GM12878 (cell line): ENCODE results near the gene SPACDR. TPM values are rescaled to one million over a fixed set of nuclear protein-coding genes. Genes with fewer than 3 reads are reported as not detected.
A peak's percentile ranks its signal among the peaks of the same experiment; 100 is the strongest.

Source experiments
- BCL3 ChIP-seq: IDR thresholded peaks from 2 replicates; pipeline ENCODE4 v1.6.1; 2011; ENCODE audit warnings: borderline replicate concordance, low read depth, mild to moderate bottlenecking, moderate library complexity, low read length; ENCODE audit not compliant: insufficient read depth, poor library complexity, severe bottlenecking
- CBFB ChIP-seq: IDR thresholded peaks from 2 replicates; pipeline ENCODE4 v1.6.1; 2016; ENCODE audit warnings: antibody characterized with exemption, low read depth
- CHD1 ChIP-seq: IDR thresholded peaks from 2 replicates; pipeline ENCODE4 v1.6.1; 2012; ENCODE audit warnings: low read depth, low read length, improper control_type of control experiment
- CUX1 ChIP-seq: IDR thresholded peaks from 2 replicates; pipeline ENCODE4 v1.6.1; 2012; ENCODE audit warnings: improper control_type of control experiment, low read depth, low read length; ENCODE audit not compliant: insufficient replicate concordance
- EP300 ChIP-seq, 2 experiments: fragments of 150-350 bp in 1 of 2; IDR thresholded peaks; 2 replicates each; pipeline ENCODE4 v1.6.1; 2011 to 2012; ENCODE audit warnings: low read depth in 2 of 2, low read length in 2 of 2, borderline replicate concordance in 1 of 2, improper control_type of control experiment in 1 of 2, inconsistent platforms in 1 of 2; ENCODE audit not compliant: control insufficient read depth in 1 of 2
- GATAD2B ChIP-seq: fragments of 450-650 bp; conservative IDR thresholded peaks from 2 replicates; pipeline ENCODE4 v1.6.1; 2017; ENCODE audit warnings: low read depth, mild to moderate bottlenecking, moderate library complexity
- IRF4 ChIP-seq: IDR thresholded peaks from 2 replicates; pipeline ENCODE4 v1.6.1; 2011; ENCODE audit warnings: low read depth, low read length
- IRF5 ChIP-seq: fragments of 450-650 bp; IDR thresholded peaks from 2 replicates; pipeline ENCODE4 v1.6.1; 2017; ENCODE audit warnings: borderline replicate concordance
- LARP7 ChIP-seq: fragments of 450-650 bp; IDR thresholded peaks from 2 replicates; pipeline ENCODE4 v1.6.1; 2017; ENCODE audit warnings: mild to moderate bottlenecking
- MAX ChIP-seq: IDR thresholded peaks from 2 replicates; pipeline ENCODE4 v1.6.1; 2012; ENCODE audit warnings: low read depth, low read length, improper control_type of control experiment
- NFYA ChIP-seq: IDR thresholded peaks from 2 replicates; pipeline ENCODE4 v1.6.1; 2011; ENCODE audit warnings: low read depth, mild to moderate bottlenecking, low read length, improper control_type of control experiment, borderline replicate concordance
- NRF1 ChIP-seq: conservative IDR thresholded peaks from 2 replicates; pipeline ENCODE4 v1.6.1; 2011; ENCODE audit warnings: mild to moderate bottlenecking, low read depth, low read length, improper control_type of control experiment
- POU2F2 ChIP-seq: IDR thresholded peaks from 3 replicates; pipeline ENCODE4 v1.6.1; 2011; ENCODE audit warnings: low read depth, mild to moderate bottlenecking, low read length, borderline replicate concordance
- SMAD5 ChIP-seq: IDR thresholded peaks from 2 replicates; pipeline ENCODE4 v1.6.1; 2016; ENCODE audit warnings: antibody characterized with exemption, low read depth
- TCF12 ChIP-seq: IDR thresholded peaks from 2 replicates; pipeline ENCODE4 v1.6.1; 2011; ENCODE audit warnings: low read depth, mild to moderate bottlenecking, low read length
- TCF3 ChIP-seq: IDR thresholded peaks from 2 replicates; pipeline ENCODE4 v1.6.1; 2012; ENCODE audit warnings: low read depth, mild to moderate bottlenecking, low read length, borderline replicate concordance; ENCODE audit not compliant: insufficient read depth
- USF1 ChIP-seq: IDR thresholded peaks from 2 replicates; pipeline ENCODE4 v1.6.1; 2011; ENCODE audit warnings: borderline replicate concordance, low read depth, mild to moderate bottlenecking, moderate library complexity, mixed read lengths, low read length; ENCODE audit not compliant: insufficient read depth; ENCODE audit errors: extremely low read length
- USF2 ChIP-seq: IDR thresholded peaks from 2 replicates; pipeline ENCODE4 v1.6.1; 2011; ENCODE audit warnings: low read depth, low read length, improper control_type of control experiment, borderline replicate concordance
- polyA plus RNA-seq, 11 experiments: library from polyadenylated mRNA; depleted of rRNA in 4 of 11; unstranded in 6 of 11; stranded (reverse) in 5 of 11; fragments of >200 nt; fragmentation: Nextera tagmentation in 4 of 11; fragmentation: Illumina TruSeq in 1 of 11; extraction: Ambion mirVana in 4 of 11; extraction: Trizol in 1 of 11; gene quantifications; 1 replicate in 1 of 11; 2 replicates in 10 of 11; pipeline versions ENCODE4 v1.2.1 to v1.2.3, GENCODE V29; 2011 to 2016; ENCODE audit warnings: inconsistent platforms in 2 of 11, missing spikeins in 2 of 11, low read depth in 1 of 11
- total RNA-seq, 4 experiments: library from RNA; depleted of rRNA in 3 of 4; stranded (reverse); fragments of >200 nt in 3 of 4; fragmentation: Illumina TruSeq in 1 of 4; extraction: Trizol in 1 of 4; gene quantifications; 2 replicates each; pipeline versions ENCODE4 v1.2.1 to v1.2.3, GENCODE V29; 2013 to 2021

Gene SPACDR
- total and polyA plus RNA-seq, 10 of the 15 experiments (the other 5 are each of a cell fraction or from before 2014, with no cell fraction given): 0.18 to 1.5 (median 0.63) TPM

- TF ChIP-seq IRF5 (peak; percentile 8; the same call in 1 of the 2 replicates), USF2 (peak; percentile 76), TCF3 (peak; percentile 6; the same call in 1 of the 2 replicates), TCF12 (0 out of 2 replicates have a peak, but pooled peaks have one; percentile 38), CUX1 (no peak), USF1 (peak; percentile 85), MAX (peak; percentile 94), NFYA (no peak), GATAD2B (no peak; the same call in 1 of the 2 replicates), CBFB (peak; percentile 2; the same call in 1 of the 2 replicates), BCL3 (peak; percentile 14), NRF1 (peak; percentile 84), EP300 (IDR thresholded peaks at IDR 0.05; ENCODE audit: borderline replicate concordance in 1 of 2, control insufficient read depth in 1 of 2, low read depth in 2 of 2, low read length in 2 of 2) (peak in 1 of 2 experiments; percentile 72; a peak in 2 of 4 replicates), IRF4 (no peak; the same call in 1 of the 2 replicates), POU2F2 (peak; percentile 87; the same call in 2 of the 3 replicates), CHD1 (peak; percentile 93), LARP7 (no peak; the same call in 1 of the 2 replicates), SMAD5 (peak; percentile 87)
Observed at GRCh38 chr7:100428967-100429636, 35.0 kb downstream of the SPACDR start (continued).
